OCI-LY3 (cell line): ENCODE measurements around the gene EPHA6.

ENCODE experiments used
- EZH2phosphoT487 ChIP-seq: fragments of 200-600 bp; shearing (Covaris generic); IDR thresholded peaks from 2 replicates; pipeline ENCODE4 v1.6.1; 2018; ENCODE audit warnings: antibody characterized with exemption, mixed run types, low read depth
- TF ChIP-seq, protein P1 (sequence below): fragments of 200-600, 300-600 bp; sonication (generic); IDR thresholded peaks from 2 replicates; pipeline ENCODE4 v1.5.1; 2014; ENCODE audit warnings: antibody characterized with exemption, low read length, low read depth

DNA sequence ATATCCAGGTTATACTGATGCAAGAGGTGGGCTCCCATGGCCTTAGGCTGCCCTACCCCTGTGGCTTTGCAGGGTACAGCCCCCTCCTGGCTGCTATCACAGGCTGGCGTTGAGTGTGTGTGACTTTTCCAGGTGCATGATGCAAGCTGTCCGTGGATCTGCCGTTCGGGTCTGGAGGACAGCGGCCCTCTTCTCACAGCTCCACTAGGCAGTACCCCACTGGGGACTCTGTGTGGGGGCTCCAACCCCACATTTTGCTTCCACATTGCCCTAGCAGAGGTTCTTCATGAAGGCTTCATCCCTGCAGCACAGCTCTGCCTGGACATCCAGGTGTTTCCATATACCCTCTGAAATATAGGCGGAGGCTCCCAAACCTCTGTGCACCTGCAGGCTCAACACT is 610.6 kb downstream of the EPHA6 start:
- TF ChIP-seq, protein P1, sequence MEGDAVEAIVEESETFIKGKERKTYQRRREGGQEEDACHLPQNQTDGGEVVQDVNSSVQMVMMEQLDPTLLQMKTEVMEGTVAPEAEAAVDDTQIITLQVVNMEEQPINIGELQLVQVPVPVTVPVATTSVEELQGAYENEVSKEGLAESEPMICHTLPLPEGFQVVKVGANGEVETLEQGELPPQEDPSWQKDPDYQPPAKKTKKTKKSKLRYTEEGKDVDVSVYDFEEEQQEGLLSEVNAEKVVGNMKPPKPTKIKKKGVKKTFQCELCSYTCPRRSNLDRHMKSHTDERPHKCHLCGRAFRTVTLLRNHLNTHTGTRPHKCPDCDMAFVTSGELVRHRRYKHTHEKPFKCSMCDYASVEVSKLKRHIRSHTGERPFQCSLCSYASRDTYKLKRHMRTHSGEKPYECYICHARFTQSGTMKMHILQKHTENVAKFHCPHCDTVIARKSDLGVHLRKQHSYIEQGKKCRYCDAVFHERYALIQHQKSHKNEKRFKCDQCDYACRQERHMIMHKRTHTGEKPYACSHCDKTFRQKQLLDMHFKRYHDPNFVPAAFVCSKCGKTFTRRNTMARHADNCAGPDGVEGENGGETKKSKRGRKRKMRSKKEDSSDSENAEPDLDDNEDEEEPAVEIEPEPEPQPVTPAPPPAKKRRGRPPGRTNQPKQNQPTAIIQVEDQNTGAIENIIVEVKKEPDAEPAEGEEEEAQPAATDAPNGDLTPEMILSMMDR = no peak
- no peak for TF ChIP-seq EZH2phosphoT487
